Stimulated activated CD4-positive, alpha-beta T cell treated with anti-CD3 and anti-CD28 coated beads, Interleukin-1b, Interleukin-23, amount 100 ng/mL, for 4 hours (primary cell): Measurements from ENCODE around the gene ZC3HAV1L.
"Not testable (repeated sequence)": the region's sequence is repeated elsewhere in the genome, so short reads cannot be mapped to it uniquely, and the experiment has no call there.

Source experiments
- DNase-seq, 2 donors: peaks; one replicate each; pipeline ENCODE4 v3.0.0-alpha.2; 2020; ENCODE audit warnings: low read depth in 2 of 2

ZC3HAV1L gene, protein sequence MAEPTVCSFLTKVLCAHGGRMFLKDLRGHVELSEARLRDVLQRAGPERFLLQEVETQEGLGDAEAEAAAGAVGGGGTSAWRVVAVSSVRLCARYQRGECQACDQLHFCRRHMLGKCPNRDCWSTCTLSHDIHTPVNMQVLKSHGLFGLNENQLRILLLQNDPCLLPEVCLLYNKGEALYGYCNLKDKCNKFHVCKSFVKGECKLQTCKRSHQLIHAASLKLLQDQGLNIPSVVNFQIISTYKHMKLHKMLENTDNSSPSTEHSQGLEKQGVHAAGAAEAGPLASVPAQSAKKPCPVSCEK

GRCh38 chr7:139035586-139036353 lies at the start of gene ZC3HAV1L:
Gene ZC3HAV1L (minus strand): TSS chr7:139036042. CDS start chr7:139036017, 25 bp downstream.
- DNase-seq: peak in 1 of 2 donors; percentile 48

DNA sequence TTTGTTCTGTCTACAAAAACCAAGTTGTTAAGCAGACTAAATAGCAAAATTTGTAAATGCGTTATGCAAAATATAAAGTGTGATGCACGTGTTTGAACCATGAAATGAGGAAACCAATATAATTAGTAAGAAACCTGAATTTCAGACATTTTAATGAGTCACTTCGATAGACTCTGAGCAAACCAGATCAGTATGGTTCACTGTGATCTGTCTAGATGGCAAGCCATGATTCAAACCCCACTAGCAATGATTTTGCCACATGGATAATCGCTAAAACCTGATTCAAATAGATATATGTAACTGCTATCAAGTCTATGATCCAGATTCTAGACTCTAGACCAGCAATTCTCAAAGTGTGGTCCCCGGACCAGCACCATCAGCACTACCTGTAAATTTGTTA lies 48.9 kb upstream of the ZC3HAV1L start:
- DNase-seq: no peak

- DNase-seq: no peak
Observed at GRCh38 chr7:139081584-139081983, 45.7 kb upstream of the ZC3HAV1L start.

- DNase-seq: no peak
Observed at GRCh38 chr7:139080905-139081304, 45.1 kb upstream of the ZC3HAV1L start.

DNA sequence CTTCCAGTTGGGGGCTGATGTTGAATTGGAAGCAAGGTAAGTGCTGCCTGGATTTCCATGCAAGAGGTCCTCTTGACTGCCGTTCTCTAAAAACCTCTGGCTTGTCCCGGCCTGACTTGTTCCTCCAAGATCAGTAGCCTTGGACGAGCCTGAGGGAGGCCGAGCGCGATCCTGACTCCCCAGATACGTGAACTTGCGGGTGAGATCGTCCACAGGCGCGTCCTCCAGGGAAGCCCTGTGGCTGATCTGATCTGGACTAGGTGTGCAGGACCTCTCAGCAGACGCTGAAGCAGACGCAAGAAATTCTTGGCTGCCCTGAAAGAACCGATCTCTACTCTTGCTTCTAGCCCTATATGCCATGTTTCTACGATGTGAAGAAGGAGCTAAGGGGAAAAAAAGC lies 44.0 kb upstream of the ZC3HAV1L start:
- no peak for DNase-seq

- no peak for DNase-seq
Observed at GRCh38 chr7:139078911-139079310, 43.1 kb upstream of the ZC3HAV1L start.

DNA sequence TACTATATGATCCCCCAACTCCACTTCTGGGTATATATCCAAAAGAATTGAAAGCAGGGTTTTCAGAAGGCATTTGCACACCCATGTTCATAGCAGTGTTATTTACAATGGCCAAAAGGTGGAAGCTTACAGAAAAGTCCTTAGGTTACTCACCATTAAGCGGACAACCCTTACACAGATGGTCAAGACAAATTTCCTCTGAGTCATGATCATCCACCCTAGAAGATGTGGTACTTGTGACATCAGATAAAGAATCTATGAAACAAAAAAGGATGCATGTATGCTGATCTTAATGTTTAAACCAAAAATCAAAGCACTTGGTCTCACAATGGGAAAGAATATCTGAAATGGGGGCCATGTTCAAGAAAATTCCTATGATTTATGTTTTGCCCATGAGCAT lies 42.6 kb upstream of the ZC3HAV1L start:
- DNase-seq: no peak

DNA sequence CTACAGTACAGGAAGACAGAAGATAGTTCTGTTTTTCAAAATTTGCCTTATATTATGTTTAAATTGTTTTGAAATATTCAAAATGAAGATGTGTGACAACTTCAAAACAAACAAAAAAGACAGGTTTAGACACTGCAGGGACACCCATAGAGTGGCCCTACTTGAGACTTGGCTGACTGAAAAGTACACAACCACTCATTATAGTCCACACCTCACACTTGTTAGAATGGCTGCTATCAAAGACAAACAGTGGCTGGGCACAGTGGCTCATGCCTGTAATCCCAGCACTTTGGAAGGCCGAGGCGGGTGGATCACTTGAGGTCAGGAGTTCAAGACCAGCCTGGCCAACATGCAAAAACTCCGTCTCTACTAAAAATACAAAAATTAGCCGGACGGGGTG lies 41.9 kb upstream of the ZC3HAV1L start:
- DNase-seq: not testable (repeated sequence)

GRCh38 chr7:139075871-139076686 lies 40.2 kb upstream of the ZC3HAV1L start:
- DNase-seq: no peak

DNA sequence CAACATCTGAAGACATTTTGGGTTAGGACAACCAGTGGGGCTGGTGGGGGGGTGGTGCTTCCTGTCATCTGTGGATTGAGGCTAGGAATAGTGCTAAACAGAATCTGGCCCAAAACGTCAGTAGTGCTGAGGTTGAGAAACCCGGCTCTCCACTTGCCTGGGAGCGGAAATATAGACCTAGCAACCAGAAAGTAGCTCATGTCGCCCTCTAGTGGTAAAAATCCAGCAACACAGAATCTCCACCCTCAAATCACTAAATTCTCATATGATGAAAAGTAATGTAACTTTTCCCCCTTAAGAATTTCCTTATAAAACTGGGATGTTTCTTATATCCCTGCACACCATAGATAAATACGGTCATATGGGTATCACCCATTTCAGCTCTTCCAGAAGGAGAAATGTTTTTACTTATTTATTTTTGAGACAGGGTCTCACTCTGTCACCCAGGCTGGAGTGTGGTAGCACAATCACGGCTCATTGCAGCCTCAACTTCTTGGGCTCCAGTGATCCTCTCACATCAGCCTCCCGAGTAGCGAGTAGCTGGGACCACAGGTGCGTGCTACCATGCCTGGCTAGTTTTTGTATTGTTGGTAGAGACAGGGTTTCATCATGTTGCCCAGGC lies 39.3 kb upstream of the ZC3HAV1L start:
- DNase-seq: peak in 1 of 2 donors; percentile 65

DNA sequence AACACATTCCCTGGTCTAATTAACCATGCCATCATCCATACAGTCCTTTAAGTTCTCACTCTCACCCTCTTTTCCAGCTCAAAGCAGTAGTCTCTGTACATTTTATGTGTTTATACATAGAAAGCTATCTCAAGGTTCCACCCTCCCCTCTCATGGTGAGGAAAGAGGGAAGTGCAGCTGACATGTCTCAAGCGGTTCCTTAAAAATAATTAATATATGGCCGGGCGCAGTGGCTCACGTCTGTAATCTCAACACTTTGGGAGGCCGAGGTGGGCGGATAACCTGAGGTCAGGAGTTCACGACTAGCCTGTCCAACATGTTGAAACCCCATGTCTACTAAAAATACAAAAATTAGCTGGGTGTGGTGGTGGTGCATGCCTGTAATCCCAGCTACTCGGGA lies 37.0 kb upstream of the ZC3HAV1L start:
- no peak for DNase-seq

GRCh38 chr7:139071680-139072079 lies 35.8 kb upstream of the ZC3HAV1L start:
- DNase-seq: no peak

DNA sequence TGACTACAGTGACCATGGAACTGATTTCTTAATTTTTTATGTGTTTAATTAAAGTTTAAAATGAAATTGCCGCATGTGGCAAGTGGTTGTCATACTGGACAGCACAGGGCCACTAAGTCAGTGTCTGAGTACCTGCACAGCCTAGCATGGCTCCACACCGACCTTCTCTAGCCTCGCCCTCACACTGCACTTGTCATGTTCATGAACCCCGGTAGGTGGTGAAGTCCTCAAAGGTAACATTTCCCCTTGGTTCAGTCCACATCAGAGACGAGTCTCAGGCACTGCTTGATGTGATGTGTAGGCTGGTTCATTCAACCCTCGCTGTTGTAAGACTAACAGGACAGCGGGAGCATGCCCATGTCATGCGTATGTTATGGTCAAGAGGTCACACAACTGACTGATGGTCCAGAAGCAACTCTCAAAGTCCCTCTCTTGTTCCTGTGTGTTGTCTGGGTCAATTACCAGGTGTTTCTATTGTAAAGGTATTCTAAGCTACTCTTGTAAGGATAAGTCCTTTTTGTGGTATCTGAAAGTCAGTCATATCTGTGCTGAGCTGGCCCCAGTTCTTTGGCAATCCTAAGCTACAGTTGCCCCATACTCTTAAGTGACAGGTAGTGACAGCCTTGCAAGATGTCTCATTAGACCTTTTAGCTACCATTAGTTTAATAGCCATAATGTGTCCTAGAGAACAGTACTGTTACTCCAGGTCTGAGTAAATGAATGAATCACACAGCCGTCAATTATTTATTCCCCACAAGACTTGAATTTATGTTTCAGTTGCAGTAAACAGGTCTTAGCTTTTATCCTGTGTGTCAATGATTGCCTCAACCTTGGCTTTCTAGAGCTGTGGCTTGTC lies 32.9 kb upstream of the ZC3HAV1L start:
- no peak for DNase-seq

DNA sequence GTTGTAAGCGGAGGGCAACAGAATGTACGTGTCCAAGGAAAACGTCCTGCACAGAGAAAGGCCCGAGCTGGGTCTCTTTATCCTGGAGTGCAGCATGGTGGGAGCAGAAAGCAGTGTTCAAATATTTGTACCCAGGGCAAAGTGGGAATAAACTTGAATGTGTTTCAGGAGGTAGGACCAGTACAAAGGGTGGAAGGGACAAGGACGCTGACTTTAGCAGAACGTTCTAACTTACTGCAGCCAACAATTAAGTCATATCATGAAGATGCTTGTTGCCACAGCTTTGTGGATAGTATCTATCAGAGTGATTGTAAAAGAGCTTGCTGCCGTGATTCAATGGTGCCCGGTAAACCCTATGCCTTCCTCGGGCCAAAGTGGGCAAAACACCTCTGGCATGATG lies 30.5 kb upstream of the ZC3HAV1L start:
- no peak for DNase-seq

- no peak for DNase-seq
Observed at GRCh38 chr7:139065323-139065722, 29.5 kb upstream of the ZC3HAV1L start.

GRCh38 chr7:139061416-139061815 lies 25.6 kb upstream of the ZC3HAV1L start:
- no peak for DNase-seq

DNA sequence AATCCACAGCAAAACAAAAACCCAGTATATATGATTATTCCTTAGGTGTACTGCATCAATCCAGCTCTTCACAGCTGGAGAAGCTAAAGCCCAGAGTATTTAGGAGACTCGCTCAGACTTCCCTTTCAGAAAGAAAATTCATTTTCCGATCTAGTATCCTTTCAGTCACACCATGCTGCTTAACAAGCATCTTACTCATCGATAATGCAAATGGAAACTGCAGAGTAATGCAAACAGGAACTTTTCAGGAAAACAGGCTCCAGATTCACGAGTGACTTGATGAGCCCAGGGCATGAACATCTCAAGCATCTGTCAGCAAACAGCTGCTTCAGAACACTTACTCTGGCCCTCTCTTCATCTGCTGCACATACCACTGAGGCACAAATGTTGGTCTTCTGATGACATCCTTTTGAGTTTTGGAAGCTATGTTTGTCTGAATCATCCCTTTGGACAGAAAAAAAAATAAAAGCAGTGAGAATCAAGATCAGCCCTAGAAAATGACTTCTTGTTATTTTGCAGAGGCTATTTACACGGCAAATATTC lies 24.9 kb upstream of the ZC3HAV1L start:
- DNase-seq: no peak

DNA sequence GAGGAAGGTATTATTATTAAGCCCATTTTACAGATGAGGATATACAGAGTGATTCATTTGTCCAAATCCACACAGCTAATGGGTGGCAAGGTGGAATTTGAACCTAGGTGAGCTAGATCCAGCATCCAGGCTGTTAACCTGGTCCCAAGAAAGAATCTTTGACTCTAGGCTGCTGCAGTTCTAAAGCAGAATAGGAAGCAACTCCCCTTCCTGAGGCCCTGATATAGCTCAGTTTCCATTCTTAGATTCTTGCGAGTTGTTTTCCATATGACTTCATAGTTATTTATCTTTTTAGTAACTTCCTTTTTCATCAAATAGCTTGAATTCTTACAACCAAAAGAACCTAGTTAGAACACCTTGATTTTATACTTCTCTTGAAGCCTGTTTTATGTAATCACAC lies 24.1 kb upstream of the ZC3HAV1L start:
- DNase-seq: no peak

- no peak for DNase-seq
Observed at GRCh38 chr7:139058943-139059342, 23.1 kb upstream of the ZC3HAV1L start.

DNA sequence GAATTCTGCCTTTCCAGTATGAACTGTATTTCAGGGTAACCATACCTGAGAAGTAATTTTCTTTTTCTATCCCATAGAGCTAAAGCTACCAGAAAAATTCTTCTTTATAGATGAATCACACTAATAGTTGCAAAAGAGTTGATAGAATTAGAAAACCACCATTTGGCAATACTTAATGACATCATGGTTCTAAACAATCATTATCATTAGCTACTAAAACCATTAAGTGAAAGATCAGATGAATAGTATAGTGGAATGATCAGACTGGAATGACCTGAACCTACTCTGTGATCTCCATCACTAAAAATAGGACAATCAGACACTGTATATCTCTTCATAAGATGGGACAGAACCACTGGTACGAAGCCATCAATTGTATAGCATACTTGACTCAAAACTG lies 19.8 kb upstream of the ZC3HAV1L start:
- no peak for DNase-seq

- DNase-seq: not testable (repeated sequence)
Observed at GRCh38 chr7:139054656-139055055, 18.8 kb upstream of the ZC3HAV1L start.
